AG04450 (cell line): ENCODE measurements around the gene LUZP4. TPM values are rescaled to one million over a fixed set of nuclear protein-coding genes. Genes with fewer than 3 reads are reported as not detected.
A peak's percentile ranks its signal among the peaks of the same experiment; 100 is the strongest.

ENCODE experiments used
- CTCF ChIA-PET: fragments of 300-600, 350-600 bp; formaldehyde crosslinking; extraction: SDS; loops from one replicate; lab custom pipeline; 2022; ENCODE audit warnings: antibody characterized with exemption, inconsistent platforms; lab: Charles Lee
- POLR2A ChIA-PET: fragments of 350-600 bp; formaldehyde crosslinking; extraction: SDS; loops from one replicate; lab custom pipeline; 2021; ENCODE audit warnings: antibody characterized with exemption, inconsistent platforms; lab: Yijun Ruan, JAX
- DNase-seq: peaks from one replicate; pipeline ENCODE4 v3.0.0-alpha.2; 2011; ENCODE audit warnings: low read depth, low spot score
- H3K27ac ChIP-seq: one replicate; pipeline ENCODE4 v1.5.1; 2012; ENCODE audit warnings: low read depth, low read length, control low read depth
- H3K27me3 ChIP-seq: one replicate; pipeline ENCODE4 v1.6.0; 2012; ENCODE audit warnings: low read length; ENCODE audit not compliant: control insufficient read depth, insufficient read depth
- H3K4me3 ChIP-seq: 2 replicates; pipeline ENCODE4 v1.5.1; 2011; ENCODE audit warnings: mild to moderate bottlenecking, low read depth, low read length, control low read depth
- H3K9me3 ChIP-seq: 2 replicates; pipeline ENCODE4 v1.5.1; 2012; ENCODE audit warnings: low read length; ENCODE audit not compliant: control insufficient read depth, insufficient read depth
- CTCF ChIP-seq: IDR thresholded peaks from 2 replicates; pipeline ENCODE4 v1.5.1; 2011; ENCODE audit warnings: low read depth, low read length, control low read depth, inconsistent platforms
- polyA plus RNA-seq: library from polyadenylated mRNA; depleted of rRNA; stranded (reverse); fragments of >200 nt; gene quantifications from 2 replicates; pipeline ENCODE4 v1.2.3, GENCODE V29; 2011

Gene LUZP4
- polyA plus RNA-seq, 1 experiment = not detected

- DNase-seq = no peak
- ChIA-PET CTCF (no interaction called here), POLR2A (no interaction called here)
- peak; percentile 38 for TF ChIP-seq CTCF
- Histone ChIP-seq H3K27me3 (no peaks in the 10 kb centered on the region), H3K27ac (no peak overlapping the region), H3K9me3 (no peaks in the 10 kb centered on the region), H3K4me3 (no peak overlapping the region)
These were observed 21.1 kb upstream of the LUZP4 start for GRCh38 chrX:115268421-115268820.

GRCh38 chrX:115269051-115269683, 20.3 kb upstream of the LUZP4 start:
- CTCF ChIA-PET = no interaction called here
- no peak for DNase-seq
- POLR2A ChIA-PET = no interaction called here
- no peaks in the 10 kb centered on the region for H3K27me3 ChIP-seq
- TF ChIP-seq CTCF = no peak
- H3K4me3 ChIP-seq = no peak overlapping the region
- no peak overlapping the region for H3K27ac ChIP-seq
- H3K9me3 ChIP-seq = no peaks in the 10 kb centered on the region

GRCh38 chrX:115284877-115285276, 4.6 kb upstream of the LUZP4 start:
- no peak for DNase-seq
- ChIA-PET POLR2A (no interaction called here), CTCF (interaction anchor here (0.6 to 2.2 kb wide), 12 partner anchors 9 to 406 kb away, joined by 3 to 16 read pairs (median 3); no protein-coding TSS in a partner anchor)
- no peak overlapping the region for H3K27ac ChIP-seq
- no peaks in the 10 kb centered on the region for H3K27me3 ChIP-seq
- H3K4me3 ChIP-seq = no peak overlapping the region
- no peaks in the 10 kb centered on the region for H3K9me3 ChIP-seq
- 0 out of 2 replicates have a peak, but pooled peaks have one; percentile 18 for TF ChIP-seq CTCF

GRCh38 chrX:115297189-115297588, 7.7 kb downstream of the LUZP4 start:
- ChIA-PET POLR2A (no interaction called here), CTCF (no interaction called here)
- no peak overlapping the region for H3K27ac ChIP-seq
- no peaks in the 10 kb centered on the region for H3K27me3 ChIP-seq
- no peak for DNase-seq
- no peak for TF ChIP-seq CTCF
- no peak overlapping the region for H3K4me3 ChIP-seq
- H3K9me3 ChIP-seq = no peaks in the 10 kb centered on the region

GRCh38 chrX:115311139-115311538, 21.6 kb downstream of the LUZP4 start:
- DNase-seq = no peak
- no peak overlapping the region for H3K4me3 ChIP-seq
- CTCF ChIA-PET = no interaction called here
- no peaks in the 10 kb centered on the region for H3K27me3 ChIP-seq
- no peaks in the 10 kb centered on the region for H3K9me3 ChIP-seq
- TF ChIP-seq CTCF = no peak
- H3K27ac ChIP-seq = no peak overlapping the region
- POLR2A ChIA-PET = no interaction called here
